Activated CD4-positive, alpha-beta memory T cell treated with anti-CD3 and anti-CD28 coated beads for 36 hours (primary cell): ENCODE measurements around the gene CFAP299. TPM values are rescaled to one million over a fixed set of nuclear protein-coding genes. Genes with fewer than 3 reads are reported as not detected.
"Not testable (repeated sequence)": the region's sequence is repeated elsewhere in the genome, so short reads cannot be mapped to it uniquely, and the experiment has no call there.

Experiments
- CTCF ChIA-PET: fragments of 350-600 bp; sonication (Branson Sonifier 250); formaldehyde crosslinking; loops from one replicate; lab custom pipeline; 2021; ENCODE audit warnings: antibody characterized with exemption, inconsistent platforms; lab: Charles Lee
- POLR2A ChIA-PET: fragments of 350-600 bp; sonication (Branson Sonifier 250); formaldehyde crosslinking; loops from one replicate; lab custom pipeline; 2021; ENCODE audit warnings: antibody characterized with exemption; lab: Charles Lee
- DNase-seq: peaks from one replicate; pipeline ENCODE4 v3.0.0-alpha.2; 2020
- H3K27ac Mint-ChIP-seq: one replicate; pipeline ENCODE4 v1.8.0; 2021; ENCODE audit warnings: mixed read lengths
- H3K27me3 Mint-ChIP-seq: one replicate; pipeline ENCODE4 v1.8.0; 2021; ENCODE audit warnings: mixed read lengths
- H3K36me3 Mint-ChIP-seq: one replicate; pipeline ENCODE4 v1.8.0; 2021; ENCODE audit warnings: mixed read lengths
- H3K4me1 Mint-ChIP-seq: one replicate; pipeline ENCODE4 v1.8.0; 2021; ENCODE audit warnings: low read depth, mixed read lengths
- H3K4me3 Mint-ChIP-seq: one replicate; pipeline ENCODE4 v1.8.0; 2021; ENCODE audit warnings: mild to moderate bottlenecking, mixed read lengths
- H3K9me3 Mint-ChIP-seq: one replicate; pipeline ENCODE4 v1.8.0; 2021; ENCODE audit warnings: mixed read lengths
- intact Hi-C: fragments of 100-400 bp; cut with micrococcal nuclease; formaldehyde crosslinking; loops from one replicate; pipeline ENCODE4 v1.15.1; 2023
- total RNA-seq, 2 experiments: library from RNA; stranded (reverse); gene quantifications; one replicate each; pipeline ENCODE4 v1.2.3, GENCODE V29; 2021

The CFAP299 gene
- total RNA-seq, 2 experiments from 2014 or later: not detected

DNA sequence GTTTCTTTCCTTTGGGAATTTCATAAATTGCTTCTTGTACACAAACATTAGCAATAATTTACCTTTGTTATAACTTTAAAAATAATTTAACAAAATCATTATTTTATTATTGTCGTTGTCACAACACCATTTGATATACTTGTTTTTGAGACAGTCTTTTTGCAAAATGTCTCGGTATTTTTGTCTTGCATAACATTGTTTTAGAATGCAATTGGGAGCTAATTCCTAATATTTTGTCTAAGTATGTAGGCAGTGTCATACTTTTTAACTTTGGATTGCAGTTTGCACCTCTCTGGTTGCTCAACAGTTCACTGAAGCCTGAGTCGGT lies 340 bp upstream of the CFAP299 start:
- CTCF ChIA-PET: interaction anchor here (1.0 kb wide), 1 partner anchor 9 kb away, joined by 4 read pairs; no protein-coding TSS in a partner anchor
- no peak overlapping the region for H3K27ac Mint-ChIP-seq

DNA sequence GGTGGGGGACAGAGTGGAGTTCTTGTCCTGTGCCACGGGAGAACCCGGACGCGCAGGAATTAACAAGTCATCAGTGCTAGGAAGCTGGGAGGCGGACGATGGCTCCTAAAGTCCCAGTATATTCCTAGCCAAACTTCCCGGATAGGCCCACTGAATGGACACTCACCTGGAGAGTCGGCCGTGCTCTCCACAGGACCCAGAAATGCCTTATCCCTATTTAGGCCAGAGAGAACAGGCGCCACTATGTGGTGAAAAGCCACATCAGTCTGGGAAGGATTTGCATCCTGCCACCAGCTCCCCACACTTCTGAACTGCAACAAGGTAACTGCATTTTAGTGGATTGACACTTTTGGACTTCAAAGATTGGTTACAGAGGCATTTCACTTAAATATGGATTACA lies 1.1 kb downstream of the CFAP299 start:
- intact Hi-C loops: loop anchor here (5.0 to 10.0 kb wide), 2 partner anchors 69 to 112 kb away; partner anchors contain the start of gene FGF5
- POLR2A ChIA-PET: no interaction called here
- no peak overlapping the region for H3K27ac Mint-ChIP-seq
- peaks cover 19% of the 10 kb centered on the region for H3K27me3 Mint-ChIP-seq
- H3K4me1 Mint-ChIP-seq: peaks cover 10% of the 10 kb centered on the region
- CTCF ChIA-PET: interaction anchor here (0.6 kb wide), 1 partner anchor 66 kb away, joined by 3 read pairs; no protein-coding TSS in a partner anchor
- H3K9me3 Mint-ChIP-seq: peaks cover under 1% of the 10 kb centered on the region
- H3K36me3 Mint-ChIP-seq: no peaks in the 10 kb centered on the region
- H3K4me3 Mint-ChIP-seq: peak overlapping the region; percentile 75
- no peak for DNase-seq

More for the DNA sequence above, 340 bp upstream of the CFAP299 start:
- peaks cover 19% of the 10 kb centered on the region for H3K27me3 Mint-ChIP-seq
- intact Hi-C loops: loop anchor here (5.0 to 10.0 kb wide), 2 partner anchors 68 to 110 kb away; partner anchors contain the start of gene FGF5
- DNase-seq: no peak
- peak overlapping the region; percentile 75 for H3K4me3 Mint-ChIP-seq
- POLR2A ChIA-PET: no interaction called here
- no peaks in the 10 kb centered on the region for H3K9me3 Mint-ChIP-seq
- no peaks in the 10 kb centered on the region for H3K36me3 Mint-ChIP-seq
- H3K4me1 Mint-ChIP-seq: peaks cover 10% of the 10 kb centered on the region

DNA sequence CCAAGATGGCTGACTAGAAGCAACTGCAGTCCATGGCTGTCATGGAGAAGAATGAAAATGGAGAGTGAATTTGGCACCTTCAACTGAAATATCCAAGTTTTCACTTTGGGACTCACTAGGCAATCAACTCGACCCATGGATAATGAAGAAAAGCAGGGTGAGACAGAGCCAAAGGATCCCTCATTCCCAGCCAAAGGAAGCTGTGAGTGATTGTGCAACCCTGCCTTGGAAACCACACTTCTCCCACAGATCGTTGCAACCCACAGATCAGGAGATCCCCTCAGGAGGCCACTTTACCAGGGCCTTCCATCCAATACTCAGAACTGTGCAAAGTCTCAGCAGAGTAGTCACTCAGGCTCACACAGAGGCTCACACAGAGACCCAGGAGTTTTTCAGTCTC lies 4.5 kb downstream of the CFAP299 start:
- H3K36me3 Mint-ChIP-seq: no peaks in the 10 kb centered on the region
- peaks cover 17% of the 10 kb centered on the region for H3K9me3 Mint-ChIP-seq
- H3K27me3 Mint-ChIP-seq: peaks cover 19% of the 10 kb centered on the region
- no peak for DNase-seq
- CTCF ChIA-PET: no interaction called here
- no peak overlapping the region for H3K4me3 Mint-ChIP-seq
- H3K4me1 Mint-ChIP-seq: peaks cover 12% of the 10 kb centered on the region
- POLR2A ChIA-PET: no interaction called here
- intact Hi-C loops: no loop called here
- no peak overlapping the region for H3K27ac Mint-ChIP-seq

DNA sequence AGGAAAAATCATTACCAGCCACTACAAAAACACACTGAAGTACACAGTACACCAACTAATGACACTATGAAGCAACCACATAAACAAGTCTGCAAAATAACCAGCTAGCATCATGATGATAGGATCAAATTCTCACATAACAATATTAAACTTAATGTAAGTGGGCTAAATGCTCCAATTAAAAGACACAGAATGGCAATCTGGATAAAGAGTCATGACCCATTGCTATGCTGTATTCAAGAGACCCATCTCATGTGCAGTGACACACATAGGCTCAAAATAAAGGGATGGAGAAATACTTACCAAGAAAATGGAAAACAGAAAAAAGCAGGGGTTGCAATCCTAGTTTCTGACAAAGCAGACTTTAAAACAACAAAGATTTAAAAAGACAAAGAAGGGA lies 7.2 kb downstream of the CFAP299 start:
- intact Hi-C loops, POLR2A ChIA-PET, H3K27ac Mint-ChIP-seq, H3K4me3 Mint-ChIP-seq, H3K36me3 Mint-ChIP-seq, DNase-seq, H3K4me1 Mint-ChIP-seq, CTCF ChIA-PET: not testable (repeated sequence)
- peaks cover 19% of the 10 kb centered on the region for H3K27me3 Mint-ChIP-seq
- peaks cover 17% of the 10 kb centered on the region for H3K9me3 Mint-ChIP-seq

DNA sequence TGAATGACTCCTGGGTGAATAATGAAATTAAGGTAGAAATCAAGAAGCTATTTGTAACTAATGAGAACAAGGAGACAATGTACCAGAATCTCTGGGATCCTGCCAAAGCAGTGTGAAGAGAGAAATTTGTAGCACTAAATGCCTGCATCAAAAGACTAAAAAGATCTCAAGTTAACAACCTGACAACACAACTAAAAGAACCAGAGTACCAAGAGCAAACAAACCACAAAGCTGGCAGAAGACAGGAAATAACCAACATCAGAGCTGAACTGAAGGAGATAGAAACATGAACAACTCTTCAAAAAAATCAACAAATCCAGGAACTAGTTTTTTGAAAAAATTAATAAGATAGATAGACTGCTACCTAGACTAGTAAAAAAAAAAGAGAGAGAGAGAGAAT lies 8.4 kb downstream of the CFAP299 start:
- peaks cover 2% of the 10 kb centered on the region for H3K4me1 Mint-ChIP-seq

DNA sequence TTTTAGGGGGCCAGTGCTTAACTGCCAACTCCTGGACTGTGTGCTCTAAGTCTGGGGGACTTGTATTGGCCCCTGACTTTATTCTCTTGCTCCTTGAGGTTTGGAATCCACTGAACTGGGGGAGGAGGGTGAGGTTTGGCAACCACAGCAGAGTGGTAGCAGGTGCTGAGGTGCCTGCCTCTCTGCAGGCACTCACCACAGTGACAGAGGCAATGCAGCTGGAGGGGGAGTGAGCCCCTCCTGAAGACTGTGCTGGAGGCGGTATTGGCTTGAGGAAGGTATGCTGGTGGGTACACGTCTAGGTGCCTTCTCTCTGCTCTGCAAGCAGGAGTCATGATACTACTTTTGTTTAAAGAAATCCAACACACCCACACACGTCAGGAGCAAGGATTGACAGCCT lies 24.6 kb downstream of the CFAP299 start:
- Mint-ChIP-seq H3K4me1 (no peaks in the 10 kb centered on the region), H3K27ac (no peak overlapping the region), H3K9me3 (no peaks in the 10 kb centered on the region), H3K27me3 (peaks cover 15% of the 10 kb centered on the region), H3K36me3 (no peaks in the 10 kb centered on the region), H3K4me3 (no peak overlapping the region)
- intact Hi-C loops: loop anchor here (10.0 kb wide), 1 partner anchor 995 kb away; no protein-coding TSS in a partner anchor
- DNase-seq: no peak
- CTCF ChIA-PET: interaction anchor here (0.9 to 1.1 kb wide), 2 partner anchors 630 to 631 kb away, joined by 3 to 4 read pairs; no protein-coding TSS in a partner anchor
- POLR2A ChIA-PET: no interaction called here

More for the DNA sequence above, 8.4 kb downstream of the CFAP299 start:
- DNase-seq: no peak
- Mint-ChIP-seq H3K27me3 (peaks cover 22% of the 10 kb centered on the region), H3K4me3 (no peak overlapping the region), H3K9me3 (peaks cover 17% of the 10 kb centered on the region), H3K36me3 (no peaks in the 10 kb centered on the region), H3K27ac (no peak overlapping the region)
- POLR2A ChIA-PET: no interaction called here
- CTCF ChIA-PET: no interaction called here
- intact Hi-C loops: no loop called here

DNA sequence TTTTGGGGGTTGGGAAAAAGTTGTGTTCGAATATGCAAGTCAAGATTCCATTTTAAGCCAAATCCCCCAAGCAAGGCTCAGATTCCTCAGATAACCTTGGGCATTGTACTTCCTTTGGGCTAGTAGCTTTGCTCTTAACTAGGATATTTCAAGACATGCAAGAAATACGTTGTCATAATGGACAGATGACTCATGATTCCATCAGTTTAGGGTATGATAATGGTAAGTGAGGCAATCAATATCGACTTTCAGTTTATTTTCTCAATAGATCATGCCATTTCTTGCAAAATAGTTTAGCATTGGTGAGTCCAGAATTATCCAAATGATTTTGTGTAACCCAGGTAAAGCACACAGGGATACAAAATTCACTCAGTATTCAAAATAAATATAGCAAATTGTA lies 25.4 kb downstream of the CFAP299 start:
- Mint-ChIP-seq H3K36me3 (no peaks in the 10 kb centered on the region), H3K9me3 (no peaks in the 10 kb centered on the region), H3K27me3 (peaks cover 15% of the 10 kb centered on the region), H3K4me3 (no peak overlapping the region), H3K27ac (no peak overlapping the region), H3K4me1 (no peaks in the 10 kb centered on the region)
- no peak for DNase-seq
- POLR2A ChIA-PET: no interaction called here
- CTCF ChIA-PET: interaction anchor here (1.3 to 6.2 kb wide), 2 partner anchors 9 to 628 kb away, joined by 3 to 64 read pairs; no protein-coding TSS in a partner anchor
- intact Hi-C loops: loop anchor here (10.0 kb wide), 1 partner anchor 994 kb away; no protein-coding TSS in a partner anchor

DNA sequence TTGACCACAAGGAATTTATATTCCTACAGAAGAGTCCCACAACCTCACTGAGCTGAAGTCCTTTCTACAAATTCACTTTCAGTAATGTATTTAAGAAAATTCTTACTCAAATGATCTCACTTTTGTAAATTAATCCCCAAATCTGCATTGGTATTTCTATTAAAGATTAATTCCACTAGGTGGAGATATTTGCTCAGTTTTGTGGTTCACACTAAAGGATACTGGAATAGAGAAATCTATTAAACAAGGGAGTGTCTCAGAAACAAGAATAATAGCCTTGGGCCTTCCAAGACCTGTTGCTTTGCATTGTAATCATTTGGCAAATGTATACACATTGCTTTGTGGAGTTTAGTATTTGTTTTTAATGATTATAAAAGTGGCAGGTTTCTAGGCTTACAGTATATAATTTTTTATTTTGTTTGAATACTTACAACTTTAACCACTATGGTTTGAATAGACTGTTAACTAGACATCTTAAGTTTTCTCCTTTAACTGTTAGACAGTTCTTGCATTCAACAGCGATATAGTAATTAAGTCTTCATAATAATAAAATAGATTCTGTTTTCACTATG lies 25.9 kb downstream of the CFAP299 start:
- CTCF ChIA-PET: interaction anchor here (0.7 to 6.2 kb wide), 5 partner anchors 9 to 709 kb away, joined by 3 to 64 read pairs (median 3); no protein-coding TSS in a partner anchor
- POLR2A ChIA-PET: no interaction called here

DNA sequence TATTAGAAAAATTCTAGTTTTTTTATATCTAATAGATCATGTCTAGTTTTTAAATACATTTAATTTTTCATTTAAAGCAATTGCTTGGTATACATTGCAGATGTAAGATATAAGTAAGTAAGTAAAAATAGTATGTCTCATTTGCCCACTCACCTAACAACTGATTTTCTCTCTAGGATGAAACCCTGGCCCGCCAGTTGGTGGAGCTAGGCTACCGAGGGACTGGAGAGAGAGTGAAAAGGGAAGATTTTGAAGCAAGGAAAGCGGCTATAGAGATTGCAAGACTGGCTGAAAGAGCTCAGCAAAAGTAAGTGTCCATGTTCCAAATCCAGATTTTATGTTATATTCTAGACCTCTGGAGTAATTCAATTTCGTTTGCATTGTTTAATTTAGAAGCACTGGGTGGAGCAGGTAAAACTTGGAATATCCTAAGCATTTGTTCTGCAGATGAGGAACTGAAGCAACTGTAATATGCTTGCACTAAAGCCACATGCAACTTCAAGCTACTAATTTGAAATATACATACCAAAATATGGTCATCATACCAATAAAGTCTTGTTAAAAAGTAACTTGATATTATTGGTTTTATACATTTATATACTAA lies 27.1 kb downstream of the CFAP299 start:
- intact Hi-C loops: loop anchor here (1.0 to 10.0 kb wide), 4 partner anchors 628 to 992 kb away; no protein-coding TSS in a partner anchor
- Mint-ChIP-seq H3K4me1 (peaks cover 4% of the 10 kb centered on the region), H3K4me3 (no peak overlapping the region), H3K9me3 (no peaks in the 10 kb centered on the region), H3K27me3 (peaks cover 7% of the 10 kb centered on the region), H3K36me3 (no peaks in the 10 kb centered on the region), H3K27ac (no peak overlapping the region)
- ChIA-PET POLR2A (no interaction called here), CTCF (interaction anchor here (0.7 to 6.2 kb wide), 11 partner anchors 176 to 1410 kb away, joined by 3 to 64 read pairs (median 3); no protein-coding TSS in a partner anchor)
- DNase-seq: peak; percentile 63

More for the DNA sequence above, 25.9 kb downstream of the CFAP299 start:
- no peak overlapping the region for H3K27ac Mint-ChIP-seq
- intact Hi-C loops: loop anchor here (10.0 kb wide), 1 partner anchor 993 kb away; no protein-coding TSS in a partner anchor
- H3K27me3 Mint-ChIP-seq: peaks cover 15% of the 10 kb centered on the region
- no peaks in the 10 kb centered on the region for H3K9me3 Mint-ChIP-seq
- H3K36me3 Mint-ChIP-seq: no peaks in the 10 kb centered on the region
- peaks cover 4% of the 10 kb centered on the region for H3K4me1 Mint-ChIP-seq
- no peak for DNase-seq
- H3K4me3 Mint-ChIP-seq: no peak overlapping the region

DNA sequence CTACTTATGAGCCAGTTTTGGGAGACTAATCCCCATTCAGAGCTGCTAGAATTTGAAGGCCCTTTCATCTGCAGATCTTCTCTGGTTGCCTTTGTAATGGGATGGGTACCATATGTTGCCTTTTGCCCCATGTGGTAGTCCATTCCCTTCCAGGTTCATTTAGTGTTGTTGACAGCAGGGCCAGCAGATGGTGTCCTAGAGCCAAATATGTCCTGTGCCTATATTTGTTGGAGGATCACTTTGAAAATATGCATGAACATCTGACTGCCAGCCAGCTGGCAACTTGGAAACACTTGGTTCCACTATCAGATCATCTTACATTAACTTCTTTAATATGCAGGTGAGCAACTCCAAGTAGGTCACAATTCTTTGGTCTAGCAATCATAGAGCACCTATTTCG lies 30.4 kb downstream of the CFAP299 start:
- H3K36me3 Mint-ChIP-seq: no peaks in the 10 kb centered on the region
- H3K9me3 Mint-ChIP-seq: peaks cover 10% of the 10 kb centered on the region
- peaks cover 4% of the 10 kb centered on the region for H3K4me1 Mint-ChIP-seq
- CTCF ChIA-PET: interaction anchor here (0.5 to 6.2 kb wide), 9 partner anchors 9 to 673 kb away, joined by 3 to 64 read pairs (median 3); no protein-coding TSS in a partner anchor
- H3K27ac Mint-ChIP-seq: no peak overlapping the region
- peak; percentile 61 for DNase-seq
- no peaks in the 10 kb centered on the region for H3K27me3 Mint-ChIP-seq
- POLR2A ChIA-PET: no interaction called here
- intact Hi-C loops: loop anchor here (1.0 to 10.0 kb wide), 2 partner anchors 624 to 989 kb away; no protein-coding TSS in a partner anchor
- H3K4me3 Mint-ChIP-seq: no peak overlapping the region

DNA sequence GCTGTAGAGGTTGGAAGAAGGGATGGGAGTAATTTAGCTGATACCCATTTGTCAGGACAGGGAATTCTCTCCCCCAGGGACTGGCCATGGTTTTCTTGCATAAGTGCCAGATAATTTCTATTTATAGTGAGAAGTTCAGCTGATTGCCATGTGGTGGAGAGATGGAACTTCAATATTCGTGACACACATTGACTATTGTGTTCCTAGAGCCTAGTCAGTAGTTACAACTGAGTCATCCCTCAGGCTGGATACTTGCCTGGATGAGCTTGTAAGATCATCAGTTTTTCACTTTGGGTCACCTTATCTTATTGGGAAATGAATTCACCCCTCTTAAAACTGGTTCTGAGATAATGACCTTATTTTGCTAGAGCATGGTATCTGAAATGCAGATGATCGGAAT lies 32.2 kb downstream of the CFAP299 start:
- H3K27ac Mint-ChIP-seq: no peak overlapping the region
- H3K4me1 Mint-ChIP-seq: peaks cover 4% of the 10 kb centered on the region
- no peaks in the 10 kb centered on the region for H3K27me3 Mint-ChIP-seq
- H3K36me3 Mint-ChIP-seq: peaks cover 5% of the 10 kb centered on the region
- DNase-seq: no peak
- H3K9me3 Mint-ChIP-seq: peaks cover 18% of the 10 kb centered on the region
- ChIA-PET CTCF (interaction anchor here (1.0 to 1.6 kb wide), 3 partner anchors 622 to 675 kb away, joined by 3 to 5 read pairs (median 4); no protein-coding TSS in a partner anchor), POLR2A (no interaction called here)
- no peak overlapping the region for H3K4me3 Mint-ChIP-seq
- intact Hi-C loops: loop anchor here (10.0 kb wide), 1 partner anchor 987 kb away; no protein-coding TSS in a partner anchor

DNA sequence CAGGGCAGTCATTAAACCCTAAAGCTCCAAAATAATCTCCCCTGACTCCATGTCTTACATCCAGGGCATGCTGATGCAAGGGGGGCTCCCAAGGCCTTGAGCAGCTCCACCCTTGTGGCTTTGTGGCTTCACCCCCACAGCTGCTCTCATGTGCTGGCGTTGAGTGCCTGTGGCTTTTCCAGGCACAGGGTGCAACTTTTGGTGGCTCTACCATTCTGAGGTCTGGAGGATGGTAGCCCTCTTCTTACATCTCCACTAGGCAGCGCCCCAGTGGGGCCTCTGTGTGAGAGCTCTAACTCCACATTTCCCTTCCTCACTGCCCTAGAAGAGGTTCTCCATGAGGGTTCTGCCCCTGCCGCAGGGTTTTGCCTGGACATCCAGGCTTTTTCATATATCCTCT lies 35.1 kb downstream of the CFAP299 start:
- Mint-ChIP-seq H3K4me1 (peaks cover 4% of the 10 kb centered on the region), H3K9me3 (peaks cover 20% of the 10 kb centered on the region), H3K27ac (no peak overlapping the region), H3K27me3 (no peaks in the 10 kb centered on the region), H3K4me3 (no peak overlapping the region), H3K36me3 (peaks cover 5% of the 10 kb centered on the region)
- DNase-seq: no peak
- CTCF ChIA-PET: interaction anchor here (2.3 kb wide), 1 partner anchor 669 kb away, joined by 6 read pairs; no protein-coding TSS in a partner anchor
- POLR2A ChIA-PET: no interaction called here
- intact Hi-C loops: no loop called here
